Fibroblast of the aortic adventitia (primary cell): ENCODE results near the gene NQO2. TPM values are rescaled to one million over a fixed set of nuclear protein-coding genes. Genes with fewer than 3 reads are reported as not detected.
"Not testable (repeated sequence)": the region's sequence is repeated elsewhere in the genome, so short reads cannot be mapped to it uniquely, and the experiment has no call there.

Experiments used
- DNase-seq: peaks from one replicate; pipeline ENCODE4 v3.0.0-alpha.2; 2010; ENCODE audit warnings: low read depth
- H3K4me3 ChIP-seq: 2 replicates; pipeline ENCODE4 v1.5.1; 2011; ENCODE audit warnings: low read depth, mild to moderate bottlenecking, control low read depth, low read length, moderate library complexity
- CTCF ChIP-seq: IDR thresholded peaks from 2 replicates; pipeline ENCODE4 v1.5.1; 2011; ENCODE audit warnings: mild to moderate bottlenecking, low read length, control low read depth, inconsistent platforms; ENCODE audit not compliant: insufficient read depth
- total RNA-seq: library from RNA; depleted of rRNA; stranded (reverse); fragments of >200 nt; gene quantifications from 2 replicates; pipeline ENCODE4 v1.2.3, GENCODE V29; 2012; ENCODE audit warnings: low replicate concordance

Gene NQO2
- total RNA-seq, 1 donor: 47.7 TPM

GRCh38 chr6:3022765-3023662 lies 23.3 kb downstream of the NQO2 start:
- TF ChIP-seq CTCF: no peak
- DNase-seq: peak; percentile 12
- peak overlapping the region; percentile 56 for H3K4me3 ChIP-seq

DNA sequence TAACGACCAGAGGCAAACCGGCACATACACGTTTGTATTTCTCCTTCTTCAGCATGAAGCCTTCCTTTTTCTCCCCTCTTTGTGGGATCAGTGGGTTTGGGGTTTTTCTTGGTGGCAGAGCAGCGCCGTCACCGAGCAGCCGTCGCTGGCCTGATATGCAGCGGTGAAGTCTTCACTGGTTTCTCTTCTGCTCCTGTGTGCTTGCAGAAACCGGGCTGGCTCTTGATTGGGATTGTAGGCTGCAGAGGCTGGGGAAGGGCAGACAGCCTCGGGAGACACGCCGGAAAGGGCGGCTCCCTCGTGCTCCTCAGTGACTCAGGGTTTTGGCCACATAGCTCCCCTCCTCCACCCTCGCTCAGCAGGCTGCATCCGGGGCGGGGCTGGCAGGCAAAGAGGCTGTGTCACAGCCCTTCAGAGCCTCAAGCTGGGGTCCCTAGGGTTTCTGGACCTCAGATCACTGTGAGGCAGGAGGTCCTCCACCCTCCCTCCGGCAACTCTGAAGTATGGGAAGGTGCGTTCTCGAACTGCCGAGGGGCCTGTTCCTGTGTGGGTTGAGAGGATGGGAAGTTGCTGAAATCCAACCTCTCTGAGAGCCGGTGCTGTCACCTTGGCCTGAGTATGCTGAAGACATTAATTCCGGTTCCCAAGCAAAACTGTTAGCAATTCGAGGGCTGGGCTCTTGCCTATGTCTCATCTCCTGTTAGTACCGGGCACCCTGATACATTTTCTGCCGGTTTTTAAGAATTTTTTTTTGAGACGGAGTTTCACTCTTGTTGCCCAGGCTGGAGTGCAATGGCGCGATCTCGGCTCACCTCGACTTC lies 24.2 kb downstream of the NQO2 start:
- H3K4me3 ChIP-seq: peak overlapping the region; percentile 57
- DNase-seq: peak; percentile 94
- TF ChIP-seq CTCF: no peak

GRCh38 chr6:3026791-3027626 lies 27.3 kb downstream of the NQO2 start:
- peak; percentile 37 for DNase-seq
- no peak for TF ChIP-seq CTCF
- H3K4me3 ChIP-seq: no peak overlapping the region

DNA sequence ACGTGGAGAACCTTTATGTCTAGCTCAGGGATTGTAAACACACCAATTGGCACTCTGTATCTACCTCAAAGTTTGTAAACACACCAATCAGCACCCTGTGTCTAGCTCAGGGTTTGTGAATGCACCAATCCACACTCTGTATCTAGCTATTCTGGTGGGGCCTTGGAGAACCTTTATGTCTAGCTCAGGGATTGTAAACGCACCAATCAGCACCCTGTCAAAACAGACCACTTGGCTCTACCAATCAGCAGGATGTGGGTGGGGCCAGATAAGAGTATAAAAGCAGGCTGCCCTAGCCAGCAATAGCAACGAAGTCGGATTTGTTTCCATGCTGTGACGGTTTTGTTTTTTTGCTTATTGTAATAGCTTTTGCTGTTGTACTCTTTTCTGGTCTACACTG lies 28.5 kb downstream of the NQO2 start:
- not testable (repeated sequence) for DNase-seq

DNA sequence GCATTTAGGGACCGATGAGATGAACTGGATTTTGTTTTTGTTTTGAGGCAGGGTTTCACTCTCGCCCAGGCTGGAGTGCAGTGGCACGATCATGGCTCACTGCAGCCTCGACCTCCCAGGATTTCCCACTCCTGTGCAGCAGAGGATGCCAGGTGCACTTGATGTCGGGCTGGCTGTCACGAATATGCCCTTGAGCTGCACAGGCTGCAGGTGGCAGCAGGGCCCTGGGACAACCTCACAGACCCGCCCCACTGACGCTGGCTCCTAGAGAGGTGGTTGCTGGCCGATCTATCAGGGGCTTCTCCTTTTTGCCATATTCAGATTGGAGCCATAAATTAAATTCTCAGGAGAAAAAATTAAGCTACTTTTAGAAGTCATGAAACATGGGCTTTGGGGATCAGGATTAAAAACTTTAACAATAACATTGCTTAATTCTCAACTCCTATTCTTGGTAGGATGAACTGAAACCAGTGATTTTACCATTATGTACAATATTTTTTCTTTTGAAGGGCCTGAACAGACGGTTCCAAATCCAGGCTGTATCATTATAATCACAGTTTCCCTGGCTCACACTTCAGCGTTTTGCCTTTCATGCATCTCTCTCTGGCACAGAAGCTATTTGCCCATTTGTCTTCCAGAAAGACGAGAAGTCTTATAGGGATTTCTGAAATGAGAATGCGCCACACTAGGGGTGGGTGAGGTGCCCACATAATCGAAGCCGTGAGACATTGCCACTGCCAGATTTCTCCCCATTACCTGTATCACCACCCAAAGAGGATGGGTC lies 32.4 kb downstream of the NQO2 start:
- no peak for DNase-seq
- no peak for TF ChIP-seq CTCF
- no peak overlapping the region for H3K4me3 ChIP-seq

More for the DNA sequence above, 28.5 kb downstream of the NQO2 start:
- H3K4me3 ChIP-seq: not testable (repeated sequence)

DNA sequence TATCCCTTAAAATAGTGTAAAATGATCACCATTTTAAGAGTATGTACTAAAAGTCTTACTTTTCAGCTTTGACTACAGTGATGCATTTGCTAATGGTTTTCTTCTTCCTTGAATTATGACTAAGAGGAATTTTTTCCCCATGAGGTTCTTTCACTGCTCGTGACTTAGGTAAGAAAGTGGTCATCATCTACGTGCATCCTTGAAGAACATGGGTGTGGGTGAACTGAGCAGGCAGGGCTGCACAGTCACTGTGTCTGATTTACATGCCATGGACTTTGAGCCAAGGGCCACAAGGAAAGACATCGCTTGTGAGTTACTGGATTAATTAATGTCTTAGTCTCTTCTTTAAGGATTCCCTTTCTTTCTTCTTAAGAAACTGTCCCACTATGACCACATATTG lies 33.3 kb downstream of the NQO2 start:
- H3K4me3 ChIP-seq: no peak overlapping the region
- TF ChIP-seq CTCF: no peak
- peak; percentile 17 for DNase-seq
